OCI-M2 (cell line): ENCODE data around the gene S100A8.

Experiments used
- DNase-seq: peaks from one replicate; lab custom pipeline; 2025; ENCODE audit not compliant: unreplicated experiment; lab: John Stamatoyannopoulos, UW

The S100A8 gene

DNA sequence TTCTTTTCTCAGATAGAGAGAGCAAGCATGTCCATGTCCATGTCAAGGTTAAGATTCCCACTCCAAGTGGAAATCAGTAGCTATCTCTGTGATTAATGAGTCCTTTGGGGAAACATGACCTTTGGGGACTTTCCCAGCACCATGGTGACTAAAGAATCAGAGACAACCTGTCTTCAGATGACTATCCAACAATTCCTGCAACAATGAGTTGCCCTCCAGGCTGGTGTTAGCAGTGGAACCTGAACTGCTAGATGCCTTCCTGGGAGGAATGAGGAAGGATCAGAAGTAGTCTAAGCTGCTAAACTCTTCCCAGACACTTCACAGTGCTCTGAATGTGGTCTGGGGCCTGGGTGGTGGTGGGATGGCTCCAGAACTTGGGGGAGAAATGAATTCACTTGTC, 26.7 kb downstream of the S100A8 start:
- DNase-seq = no peak

DNA sequence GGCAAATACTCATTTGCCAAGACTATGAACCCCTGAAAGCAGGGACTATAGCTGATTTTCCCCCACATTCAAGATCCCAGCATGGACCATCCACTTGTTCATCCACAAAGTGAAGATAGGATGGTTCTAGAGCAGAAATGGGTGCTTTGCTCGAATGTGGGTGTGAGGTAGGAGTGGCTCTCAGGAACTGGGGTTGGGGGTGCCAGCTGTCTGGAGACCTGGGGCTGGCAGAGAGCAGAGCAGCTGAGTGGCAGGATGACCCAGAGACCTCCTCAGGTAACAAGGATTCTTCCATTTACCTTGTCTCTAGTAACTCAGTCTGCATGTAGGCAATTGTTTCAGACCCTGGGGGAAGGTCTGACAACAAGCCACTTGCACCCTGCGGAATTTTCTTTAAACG, 27.2 kb downstream of the S100A8 start:
- DNase-seq = no peak

DNA sequence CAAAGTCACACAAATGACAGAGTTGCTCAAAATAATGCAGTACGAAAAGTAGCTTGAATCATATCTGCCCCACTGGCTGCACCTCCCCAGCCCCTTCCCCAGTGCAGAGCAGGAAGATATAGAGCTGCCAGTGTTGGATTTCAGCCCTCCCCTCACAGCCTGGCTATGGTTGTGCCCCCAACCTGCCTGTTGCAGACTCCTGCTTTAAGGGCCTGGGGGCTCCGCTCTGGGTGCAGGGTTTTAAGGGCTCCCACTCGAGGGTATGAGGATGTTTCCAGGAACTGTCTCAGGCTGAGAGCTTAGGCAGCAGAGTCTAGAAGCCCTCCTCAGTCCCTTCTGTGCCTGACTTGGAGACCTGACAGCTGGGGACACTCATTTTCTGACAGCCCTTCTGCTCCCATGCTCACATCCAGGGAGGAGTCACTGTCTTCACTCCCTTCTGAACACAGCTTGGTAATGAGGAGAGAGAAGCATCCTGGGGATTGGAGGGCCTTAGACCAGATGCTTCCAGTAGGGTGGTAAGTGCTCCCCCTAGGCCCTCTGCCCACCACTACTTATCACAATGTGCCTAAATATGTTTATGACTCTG, 28.6 kb downstream of the S100A8 start:
- no peak for DNase-seq

DNA sequence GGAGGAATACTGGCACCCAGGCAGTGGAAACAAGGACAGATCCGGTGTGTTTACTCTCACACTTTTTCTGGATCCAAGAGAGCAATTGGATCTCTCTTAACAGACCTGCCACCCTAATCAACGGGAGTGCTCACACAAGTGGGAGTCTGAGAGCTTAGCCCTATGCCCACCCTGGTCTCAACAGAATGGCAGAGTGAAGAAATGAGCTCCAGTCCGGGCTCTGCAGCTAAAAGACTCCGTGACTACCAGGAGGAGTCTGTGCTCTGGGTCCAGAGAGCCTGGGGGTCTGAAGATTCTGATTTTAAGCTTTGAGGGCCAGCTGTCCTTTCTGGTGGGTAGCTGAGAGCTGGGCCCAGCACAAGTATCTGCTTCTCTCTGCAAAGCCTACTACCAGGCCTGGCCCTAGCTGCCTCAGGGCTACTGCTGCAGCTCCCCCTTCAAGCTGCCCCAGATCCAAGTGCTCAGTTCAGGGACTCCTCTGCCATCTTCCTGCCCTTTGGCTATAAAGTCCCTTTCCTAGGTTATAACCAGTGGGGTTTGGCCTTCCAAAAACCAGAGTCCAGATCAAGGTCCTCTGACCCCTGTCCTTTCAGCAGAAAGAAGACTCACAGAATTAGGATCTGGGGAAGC, 29.3 kb downstream of the S100A8 start:
- DNase-seq = no peak

DNA sequence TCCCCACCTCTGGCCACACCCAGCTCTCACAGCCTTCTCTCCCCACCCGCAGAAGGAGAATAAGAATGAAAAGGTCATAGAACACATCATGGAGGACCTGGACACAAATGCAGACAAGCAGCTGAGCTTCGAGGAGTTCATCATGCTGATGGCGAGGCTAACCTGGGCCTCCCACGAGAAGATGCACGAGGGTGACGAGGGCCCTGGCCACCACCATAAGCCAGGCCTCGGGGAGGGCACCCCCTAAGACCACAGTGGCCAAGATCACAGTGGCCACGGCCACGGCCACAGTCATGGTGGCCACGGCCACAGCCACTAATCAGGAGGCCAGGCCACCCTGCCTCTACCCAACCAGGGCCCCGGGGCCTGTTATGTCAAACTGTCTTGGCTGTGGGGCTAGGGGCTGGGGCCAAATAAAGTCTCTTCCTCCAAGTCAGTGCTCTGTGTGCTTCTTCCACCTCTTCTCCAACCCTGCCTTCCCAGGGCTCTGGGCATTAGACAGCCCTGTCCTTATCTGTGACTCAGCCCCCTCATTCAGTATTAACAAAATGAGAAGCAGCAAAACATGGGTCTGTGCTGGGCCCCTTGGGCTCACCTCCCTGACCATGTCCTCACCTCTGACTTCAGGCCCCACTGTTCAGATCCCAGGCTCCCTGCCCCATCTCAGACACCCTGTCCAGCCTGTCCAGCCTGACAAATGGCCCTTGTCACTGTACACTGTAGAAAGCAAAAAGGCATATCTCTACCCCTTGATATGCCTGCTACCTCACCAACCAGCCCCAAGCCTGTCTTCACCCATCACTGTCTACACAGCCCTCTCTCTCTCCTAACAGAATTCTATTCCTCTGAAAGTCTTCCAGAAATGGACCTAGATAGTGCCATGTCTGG, 30.0 kb downstream of the S100A8 start:
- DNase-seq = no peak

DNA sequence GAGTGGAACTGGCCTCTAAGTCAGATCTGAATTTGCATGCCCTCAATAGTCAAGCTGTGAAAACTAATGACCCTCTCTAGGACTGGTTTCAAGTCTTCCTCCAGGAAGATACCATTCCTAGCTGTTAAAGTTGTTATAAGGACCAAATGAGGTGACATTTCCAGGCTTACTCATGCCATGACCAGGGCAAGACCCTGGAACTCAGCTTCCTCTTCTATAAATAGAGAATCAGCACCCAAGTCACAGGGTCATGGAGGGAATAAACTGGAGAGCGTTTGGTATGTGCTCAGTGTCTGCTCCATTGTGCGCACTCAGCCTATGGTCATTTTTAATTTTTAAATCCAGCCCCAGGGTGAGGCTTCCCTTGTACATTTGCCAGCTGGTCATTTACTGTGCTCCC, 30.7 kb downstream of the S100A8 start:
- no peak for DNase-seq

DNA sequence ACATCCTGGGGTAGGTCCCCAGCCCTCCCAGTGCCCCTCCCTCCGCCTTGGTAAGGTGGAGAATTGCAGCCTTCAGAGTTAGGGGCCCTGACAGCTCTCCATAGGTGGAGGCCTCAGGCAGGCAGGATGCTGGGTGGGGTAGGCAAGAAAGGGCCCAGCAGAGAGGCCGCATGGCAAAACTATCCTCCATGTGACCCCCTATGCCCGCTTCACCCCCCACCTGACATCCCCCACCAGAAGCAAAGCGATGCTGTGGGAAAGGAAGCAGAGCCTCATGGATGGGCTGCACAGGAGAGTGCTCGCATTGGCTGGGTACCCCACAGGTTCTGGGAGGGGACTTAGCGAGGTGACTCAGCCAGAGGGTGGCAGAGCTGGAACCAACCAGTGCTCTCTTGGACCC, 31.6 kb downstream of the S100A8 start:
- DNase-seq = no peak

DNA sequence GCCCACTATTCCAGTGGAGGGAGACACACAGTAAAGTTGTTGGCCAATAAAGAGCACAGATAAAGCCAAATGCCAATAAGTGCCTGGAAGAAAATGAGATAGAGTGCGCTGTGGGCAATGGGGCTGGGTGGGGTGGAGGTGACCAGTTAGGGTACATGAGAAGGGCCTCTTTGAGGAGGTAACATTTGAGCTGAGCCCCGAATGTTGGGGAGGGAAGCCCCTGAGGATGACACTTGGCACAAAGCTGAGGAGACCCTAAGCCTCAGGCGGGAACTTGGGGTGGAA, 32.2 kb downstream of the S100A8 start:
- no peak for DNase-seq

DNA sequence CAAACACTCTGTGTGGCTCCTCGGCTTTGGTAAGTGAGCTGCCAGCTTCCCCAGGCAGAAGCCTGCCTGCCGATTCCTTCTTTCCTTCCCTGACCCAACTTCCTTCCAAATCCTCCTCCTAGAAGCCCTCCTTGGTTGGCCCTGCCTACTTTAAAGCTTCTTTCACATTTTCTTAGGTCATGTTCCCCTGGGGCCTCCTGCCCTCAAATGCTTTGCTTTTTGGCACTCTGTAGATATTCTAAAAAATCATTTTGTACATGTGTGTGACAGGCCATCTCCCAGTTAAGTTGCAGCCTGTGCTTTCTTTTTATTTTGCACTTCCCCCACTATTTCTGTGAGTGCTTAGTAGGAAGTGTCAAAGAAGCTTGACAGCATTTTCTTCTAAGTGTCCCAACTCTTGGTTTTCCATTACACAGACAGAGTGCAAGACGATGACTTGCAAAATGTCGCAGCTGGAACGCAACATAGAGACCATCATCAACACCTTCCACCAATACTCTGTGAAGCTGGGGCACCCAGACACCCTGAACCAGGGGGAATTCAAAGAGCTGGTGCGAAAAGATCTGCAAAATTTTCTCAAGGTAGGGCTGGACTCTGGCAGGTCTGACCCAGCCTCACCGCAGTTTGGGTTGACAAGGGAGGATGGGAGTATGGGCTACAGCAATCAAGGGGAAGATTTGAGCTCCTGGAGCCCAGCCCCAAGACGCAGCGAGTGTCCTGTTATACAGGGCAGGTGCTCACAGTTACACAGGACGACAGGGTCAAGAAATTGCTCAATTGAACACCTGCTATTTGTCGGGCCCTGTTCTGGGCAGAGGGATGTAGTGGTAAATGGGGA, 32.8 kb downstream of the S100A8 start, which contains the start of gene S100A9:
Gene S100A9 (plus strand): TSS at position 2 of the 838 bp plus-strand sequence. CDS start 430 bp downstream, at position 432.
- DNase-seq = no peak

DNA sequence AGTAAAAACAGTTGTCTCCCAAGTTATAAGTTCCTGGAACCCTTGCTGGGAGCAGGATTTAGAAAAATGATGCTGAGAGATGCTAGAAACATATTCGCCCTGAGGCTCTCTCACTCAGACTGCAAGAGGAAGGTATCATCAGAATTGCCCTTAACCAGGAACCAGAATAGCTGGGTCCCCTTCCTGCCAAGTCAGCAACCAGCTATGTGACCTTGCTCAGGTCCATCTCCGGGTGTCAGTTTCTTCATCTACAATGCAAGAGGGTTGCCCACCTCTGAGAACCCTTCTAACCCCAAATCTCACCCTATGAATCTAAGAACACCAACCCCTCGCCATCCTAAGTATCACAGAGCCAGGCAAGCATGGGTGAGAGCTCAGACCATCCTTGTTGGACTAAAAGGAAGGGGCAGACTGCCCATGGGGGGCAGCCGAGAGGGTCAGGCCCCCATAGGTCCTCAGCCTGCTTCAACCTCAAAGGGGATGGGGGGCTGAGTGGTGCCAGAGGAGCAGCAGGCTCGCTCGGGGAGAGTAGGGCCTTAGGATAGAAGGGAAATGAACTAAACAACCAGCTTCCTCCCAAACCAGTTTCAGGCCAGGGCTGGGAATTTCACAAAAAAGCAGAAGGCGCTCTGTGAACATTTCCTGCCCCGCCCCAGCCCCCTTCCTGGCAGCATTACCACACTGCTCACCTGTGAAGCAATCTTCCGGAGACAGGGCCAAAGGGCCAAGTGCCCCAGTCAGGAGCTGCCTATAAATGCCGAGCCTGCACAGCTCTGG, 33.6 kb downstream of the S100A8 start:
- no peak for DNase-seq

DNA sequence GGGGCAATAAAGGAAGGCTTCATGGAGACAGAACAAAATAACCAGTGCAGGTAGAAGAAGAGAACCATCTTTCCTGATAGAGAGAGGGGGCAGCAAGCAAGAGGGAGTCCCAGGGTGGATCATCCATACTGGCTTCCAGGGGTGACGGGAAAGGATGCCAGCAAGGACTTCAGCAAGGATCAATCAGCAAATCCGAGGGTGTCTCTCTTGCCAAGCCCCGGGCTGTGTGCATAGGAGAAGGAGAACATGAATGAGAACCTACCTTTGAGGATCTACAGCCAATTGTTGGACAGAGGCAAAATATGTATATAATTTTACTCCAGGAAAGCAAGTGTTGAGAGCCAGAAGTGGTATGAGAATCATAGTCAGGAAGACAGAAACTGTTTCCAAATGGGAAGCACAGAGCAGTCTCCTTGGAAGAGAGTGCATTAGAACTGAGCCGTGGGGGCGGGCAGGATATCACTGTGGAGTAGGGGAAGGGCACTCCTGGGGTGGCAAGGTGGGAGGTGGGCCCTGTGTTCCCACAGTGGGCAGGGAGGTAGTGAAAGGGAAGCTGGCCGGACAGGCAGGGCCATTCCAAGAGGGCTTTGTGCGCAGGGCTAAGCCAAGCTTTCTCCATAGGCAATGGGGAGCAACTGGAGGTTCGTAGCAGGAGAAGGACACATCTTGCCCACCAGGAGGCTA, 34.3 kb downstream of the S100A8 start:
- DNase-seq = no peak

DNA sequence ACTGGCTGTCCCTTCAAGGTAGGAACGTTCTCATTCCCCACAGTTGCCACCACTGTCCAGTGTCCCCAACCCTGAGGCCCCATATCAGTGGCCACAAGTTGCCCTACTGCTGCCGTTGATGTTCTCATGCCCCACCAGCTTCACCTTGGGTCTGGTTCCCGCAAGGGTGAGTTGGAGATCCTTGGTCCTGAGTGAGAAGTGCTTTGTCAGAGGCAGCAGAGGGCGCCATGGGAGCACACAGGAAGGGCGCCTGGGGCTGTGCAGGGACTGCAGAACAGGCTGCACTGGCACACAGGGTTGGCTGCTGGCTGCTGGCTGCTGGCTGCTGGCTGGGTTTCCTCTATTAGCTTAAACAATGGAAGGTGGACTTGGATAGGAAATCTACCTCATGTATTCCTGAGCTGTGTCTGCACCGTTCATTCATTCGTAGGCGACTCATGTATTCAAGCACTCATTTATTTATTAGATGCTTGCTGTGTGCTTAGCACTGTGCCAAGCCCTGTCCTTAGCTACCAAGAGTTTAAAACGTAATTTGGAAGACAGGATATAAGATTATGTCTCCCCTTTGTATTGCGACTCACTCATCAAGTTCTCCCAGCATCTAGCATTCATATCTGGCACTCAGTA, 35.3 kb downstream of the S100A8 start:
- no peak for DNase-seq

DNA sequence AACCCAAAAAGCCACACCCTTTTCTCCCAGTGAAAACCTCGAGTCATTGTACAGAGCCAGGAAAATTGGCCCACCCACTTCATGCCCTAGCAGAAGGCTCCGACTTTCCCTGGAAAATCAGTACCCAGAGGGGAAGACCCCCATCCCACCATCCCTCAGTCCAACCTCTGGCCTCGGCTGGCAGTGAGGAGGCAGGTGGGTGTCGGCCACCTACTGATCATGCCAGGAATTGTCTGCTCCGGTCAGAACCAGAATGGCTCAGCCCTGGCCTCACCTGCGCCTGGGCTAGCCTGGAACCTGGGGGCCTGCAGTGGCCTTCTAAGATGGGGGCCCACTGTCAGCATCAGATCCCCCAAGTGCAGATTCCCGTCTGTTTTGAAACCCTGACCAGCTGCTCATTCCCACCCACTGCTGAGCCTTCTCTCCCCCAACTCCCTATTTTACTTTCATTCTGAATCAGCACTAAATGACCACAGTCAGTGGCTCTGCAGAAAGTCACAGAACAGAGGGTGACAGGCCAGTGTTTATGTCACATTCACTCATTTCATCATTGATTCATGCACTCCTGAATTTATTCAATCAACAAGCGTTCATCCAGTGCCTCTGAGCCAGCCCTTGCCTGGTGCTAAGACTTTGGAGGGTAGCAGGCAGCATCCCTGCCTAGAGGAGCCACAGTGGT, 36.2 kb downstream of the S100A8 start:
- DNase-seq = no peak

DNA sequence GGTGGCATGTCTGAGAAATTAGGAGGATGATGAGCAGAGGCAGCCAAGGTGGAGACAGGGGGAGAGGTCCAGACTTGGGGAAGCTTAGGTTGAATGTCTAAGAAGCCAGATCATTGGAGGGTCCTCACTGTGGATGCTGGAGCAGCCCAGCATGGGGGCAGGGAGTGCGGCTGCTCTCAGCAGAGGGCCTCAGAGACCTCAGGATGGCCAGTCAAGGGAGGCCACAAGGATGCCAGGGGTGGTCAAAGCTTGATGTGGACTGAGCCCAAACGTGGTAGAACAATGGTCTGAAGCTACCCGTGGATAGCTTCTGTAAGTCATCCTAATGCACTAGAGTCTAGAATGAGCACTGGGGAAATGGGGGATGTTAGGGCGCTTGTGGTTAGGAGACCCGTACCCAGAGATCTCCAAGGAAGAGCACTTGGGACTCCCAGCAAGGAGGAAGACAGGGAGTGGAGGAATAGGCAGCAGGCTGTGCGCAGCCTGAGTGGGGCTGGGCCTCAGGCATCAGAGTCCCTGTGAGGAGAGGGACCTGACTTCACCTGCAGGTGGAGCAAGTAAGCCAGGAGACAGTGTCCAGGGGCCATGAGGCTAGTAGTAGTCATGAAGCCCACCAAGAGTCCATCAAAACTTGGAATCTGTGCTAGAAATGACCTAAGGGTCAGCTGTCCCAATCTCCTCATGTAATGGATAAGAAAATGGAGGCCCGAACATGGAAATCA, 37.5 kb downstream of the S100A8 start:
- no peak for DNase-seq

DNA sequence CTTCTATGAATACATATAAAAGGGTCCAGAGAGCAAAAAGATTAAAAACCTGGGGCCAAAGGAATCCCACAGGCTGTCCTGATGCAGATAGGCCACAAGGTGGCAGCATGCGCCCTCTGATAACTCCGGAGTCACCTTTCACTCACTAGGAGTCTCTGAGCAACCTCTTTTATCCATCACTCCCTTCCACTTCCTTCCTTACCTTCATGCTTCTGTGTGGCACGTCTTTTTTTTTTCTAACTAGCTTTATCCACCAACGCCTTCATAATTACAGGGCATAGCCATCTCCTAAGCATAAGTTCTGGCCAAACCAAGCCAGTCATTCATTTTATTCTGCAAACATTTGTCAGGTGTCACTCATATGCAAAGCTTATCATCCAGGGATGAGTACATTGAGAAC, 38.4 kb downstream of the S100A8 start:
- no peak for DNase-seq

DNA sequence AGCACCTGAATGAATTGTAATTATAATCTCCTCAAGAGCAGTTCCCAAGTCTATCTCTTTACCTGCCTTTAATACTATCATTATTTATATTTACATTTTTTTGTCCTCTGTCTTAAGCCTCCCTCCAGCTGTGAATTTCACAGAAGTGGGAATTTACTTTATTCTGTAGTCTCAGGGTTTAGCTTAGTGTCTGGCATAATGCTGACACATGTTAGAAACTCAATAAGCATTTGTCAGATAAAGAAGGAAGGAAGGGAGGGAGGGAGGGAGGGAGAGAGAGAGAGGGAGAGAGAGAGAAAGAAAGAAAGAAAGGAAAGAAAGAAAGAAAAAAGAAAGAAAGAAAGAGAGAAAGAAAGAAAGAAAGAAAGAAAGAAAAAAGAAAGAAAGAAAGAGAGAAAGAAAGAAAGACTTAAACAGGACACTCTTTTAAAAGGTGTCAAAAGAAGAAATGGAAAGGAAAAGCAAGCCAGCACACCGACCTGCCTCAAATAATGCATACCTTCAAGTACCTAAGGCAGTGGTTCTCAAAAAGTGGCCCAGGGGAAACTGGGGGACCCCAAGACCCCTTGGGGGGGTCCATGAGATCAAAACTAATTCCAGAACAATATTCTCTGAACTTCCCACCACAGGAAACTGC, 40.4 kb downstream of the S100A8 start:
- DNase-seq = no peak

DNA sequence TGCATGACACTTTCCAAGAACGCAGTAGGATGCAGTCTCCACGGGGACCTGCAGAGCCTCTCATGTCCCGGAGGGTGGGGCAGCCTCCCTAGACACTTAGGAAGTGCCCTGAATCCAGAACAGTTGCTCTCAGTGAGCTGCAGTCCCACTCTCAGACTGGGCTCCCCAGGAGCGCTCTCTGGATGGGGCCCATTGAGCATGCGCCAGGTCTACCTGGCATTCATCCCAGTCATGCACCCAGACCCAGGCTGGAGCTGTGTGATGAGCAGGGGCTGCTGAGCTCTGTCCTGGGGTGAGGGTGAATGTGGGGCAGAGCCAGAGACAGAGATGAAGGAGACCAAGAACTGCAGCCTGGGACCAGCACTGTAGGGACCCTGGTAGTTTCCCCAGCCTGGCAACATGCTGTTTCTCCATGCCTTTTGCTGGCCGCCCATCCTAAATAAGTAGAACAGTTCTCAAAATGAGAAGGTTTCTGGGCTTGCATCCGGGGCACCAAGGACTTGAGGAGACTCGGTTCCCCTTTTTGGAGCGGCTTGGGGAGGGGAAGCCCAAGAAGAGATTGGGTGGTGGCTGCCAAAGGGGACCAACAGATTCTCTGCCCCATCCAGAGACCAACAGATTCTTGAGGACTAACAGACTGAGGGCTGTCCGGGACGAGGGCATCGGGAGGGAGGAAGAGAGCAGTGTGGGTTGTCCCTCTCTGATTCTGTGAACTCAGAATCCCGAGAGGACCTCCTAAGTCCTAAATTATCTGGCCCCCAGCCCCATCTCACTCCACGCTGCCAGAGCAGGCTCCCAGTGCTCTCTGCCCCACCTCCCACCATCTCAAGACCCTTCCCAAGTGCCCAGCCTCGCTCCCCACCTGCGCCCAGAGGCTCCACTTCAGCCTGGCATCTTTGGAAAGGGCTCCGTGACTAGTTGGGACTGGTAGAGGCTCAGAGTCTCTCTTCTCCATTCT, 41.2 kb downstream of the S100A8 start:
- DNase-seq = no peak
